ENCODE data around the gene MGAT5B. TPM values are rescaled to one million over a fixed set of nuclear protein-coding genes. Genes with fewer than 3 reads are reported as not detected.

Gene MGAT5B
- total and polyA plus RNA-seq, 9 of the 15 experiments (the other 6 are each of a cell fraction or from before 2014, with no cell fraction given): 0.09 to 0.43 (median 0.18) TPM; not detected in 4

- ChIA-PET CTCF (ENCODE audit: low intra/inter-chr PET ratio) (no interaction called here), POLR2A (no interaction called here)
- H3K27me3 ChIP-seq (ENCODE audit: control insufficient read depth in 2 of 2, insufficient read depth in 2 of 2, low read length in 2 of 2): peaks cover 0 to 18% of the 10 kb centered on the region in 2 experiments; a peak in 2 of 5 replicates
- 0 out of 2 replicates have a peak, but pooled peaks cover 3% of the 10 kb centered on the region for H3K9me3 ChIP-seq (replicated peaks; ENCODE audit: control insufficient read depth, insufficient read depth, low read depth, low read length)
- H3K4me2 ChIP-seq (ENCODE audit: insufficient read depth, low read length): no peak overlapping the region
- H3K79me2 ChIP-seq (ENCODE audit: control insufficient read depth, insufficient read depth, low read length): no peaks in the 10 kb centered on the region
- intact Hi-C loops (cut with micrococcal nuclease): no loop called here
- in situ Hi-C loops (cut with MboI): no loop called here
- H3K9ac ChIP-seq (ENCODE audit: insufficient read depth in 1 of 2, low read depth in 2 of 2, low read length in 2 of 2): no peak overlapping the region
- no peaks in the 10 kb centered on the region for H3K9me1 ChIP-seq (ENCODE audit: control insufficient read depth, insufficient read depth, low read length)
- H3K4me3 ChIP-seq: no peak overlapping the region
- peaks cover 6 to 42% of the 10 kb centered on the region in 2 experiments; a peak in 3 of 5 replicates for H3K4me1 ChIP-seq (replicated peaks in 1 of 2; ENCODE audit: control insufficient read depth in 2 of 2, insufficient read depth in 2 of 2, low read length in 2 of 2)
- no peak overlapping the region for H2AFZ ChIP-seq (ENCODE audit: low read depth, low read length)
- no peak for DNase-seq (ENCODE audit: extremely low read depth in 1 of 4, low spot score in 3 of 4)
- no peak for FAIRE-seq
- ATAC-seq: no peak
- H3K27ac ChIP-seq (ENCODE audit: extremely low read depth, low read depth, low read length): no peak overlapping the region
- BruUV-seq (replicated peaks): no TSS peak
- WGBS (ENCODE audit: insufficient coverage, low coverage, missing lambda C conversion rate): 5% methylated on average over 4 of the region's 4 CpGs
- no peaks in the 10 kb centered on the region; the same call in 1 of the 2 replicates for H4K20me1 ChIP-seq (replicated peaks; ENCODE audit: control insufficient read depth, insufficient read depth, low read length)
- TF ChIP-seq ZC3H11A (IDR thresholded peaks at IDR 0.05; ENCODE audit: low read depth, low read length) (no peak), RFX1 (IDR thresholded peaks at IDR 0.05) (no peak), TEAD2 (tag; IDR thresholded peaks at IDR 0.05) (no peak), EP300 (IDR thresholded peaks at IDR 0.05; ENCODE audit: low read length) (no peak), ZNF780A (CRISPR knock-in tag; IDR thresholded peaks at IDR 0.05) (no peak), ESRRA (IDR thresholded peaks at IDR 0.05; ENCODE audit: borderline replicate concordance, low read depth) (no peak), ZNF407 (IDR thresholded peaks at IDR 0.05; ENCODE audit: low read depth) (no peak)
- H3K36me3 ChIP-seq (ENCODE audit: control insufficient read depth, insufficient read depth, low read length): no peaks in the 10 kb centered on the region
These were observed 3.5 kb downstream of the MGAT5B start for GRCh38 chr17:76871668-76872067.
